Measurements from ENCODE around the gene LKAAEAR1. TPM values are rescaled to one million over a fixed set of nuclear protein-coding genes. Genes with fewer than 3 reads are reported as not detected.
"Not testable (repeated sequence)": the region's sequence is repeated elsewhere in the genome, so short reads cannot be mapped to it uniquely, and the experiment has no call there.

Gene LKAAEAR1
- total and polyA plus RNA-seq, 8 donors, result 0.23 TPM; not detected in 7

DNA sequence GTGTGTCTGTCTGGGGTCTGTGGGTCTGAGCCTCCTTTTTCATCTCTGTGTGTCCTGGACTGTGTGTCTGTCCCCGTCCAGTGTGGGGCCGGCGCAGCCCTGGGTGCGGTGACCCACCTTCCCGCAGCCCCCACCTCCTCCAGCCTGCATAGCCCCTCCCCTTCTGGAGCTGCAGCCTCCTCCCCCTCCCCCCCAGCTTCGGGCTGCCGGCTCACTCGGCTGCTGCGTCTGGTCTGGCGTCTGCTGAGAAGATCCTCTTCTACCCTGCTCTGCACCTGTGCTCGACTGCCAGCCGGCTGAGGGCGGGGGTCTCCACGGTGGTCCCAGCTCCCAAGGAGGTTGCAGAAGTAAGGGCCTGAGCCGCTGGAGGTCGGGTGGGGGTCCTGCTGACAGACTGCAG, 7.6 kb upstream of the LKAAEAR1 start:
- DNase-seq, result peak in 1 of 2 donors; percentile 50
- H3K27ac ChIP-seq, result no peak overlapping the region
- H3K9me3 ChIP-seq, result peaks cover 0 to 5% (median 0%) of the 10 kb centered on the region in 4 donors
- 14 to 24% (median 16%) methylated on average over 9 to 16 of the region's 16 CpGs for WGBS, 5 donors
- H3K36me3 ChIP-seq, result no peaks in the 10 kb centered on the region
- peaks cover 0 to 46% (median 7%) of the 10 kb centered on the region in 3 donors for H3K27me3 ChIP-seq
- TF ChIP-seq POLR2A (IDR thresholded peaks at IDR 0.05), result no peak
- TF ChIP-seq POLR2AphosphoS5 (IDR thresholded peaks at IDR 0.05), result no peak
- TF ChIP-seq, protein P1, sequence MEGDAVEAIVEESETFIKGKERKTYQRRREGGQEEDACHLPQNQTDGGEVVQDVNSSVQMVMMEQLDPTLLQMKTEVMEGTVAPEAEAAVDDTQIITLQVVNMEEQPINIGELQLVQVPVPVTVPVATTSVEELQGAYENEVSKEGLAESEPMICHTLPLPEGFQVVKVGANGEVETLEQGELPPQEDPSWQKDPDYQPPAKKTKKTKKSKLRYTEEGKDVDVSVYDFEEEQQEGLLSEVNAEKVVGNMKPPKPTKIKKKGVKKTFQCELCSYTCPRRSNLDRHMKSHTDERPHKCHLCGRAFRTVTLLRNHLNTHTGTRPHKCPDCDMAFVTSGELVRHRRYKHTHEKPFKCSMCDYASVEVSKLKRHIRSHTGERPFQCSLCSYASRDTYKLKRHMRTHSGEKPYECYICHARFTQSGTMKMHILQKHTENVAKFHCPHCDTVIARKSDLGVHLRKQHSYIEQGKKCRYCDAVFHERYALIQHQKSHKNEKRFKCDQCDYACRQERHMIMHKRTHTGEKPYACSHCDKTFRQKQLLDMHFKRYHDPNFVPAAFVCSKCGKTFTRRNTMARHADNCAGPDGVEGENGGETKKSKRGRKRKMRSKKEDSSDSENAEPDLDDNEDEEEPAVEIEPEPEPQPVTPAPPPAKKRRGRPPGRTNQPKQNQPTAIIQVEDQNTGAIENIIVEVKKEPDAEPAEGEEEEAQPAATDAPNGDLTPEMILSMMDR (IDR thresholded peaks at IDR 0.05), result no peak
- no peak for TF ChIP-seq EP300 (IDR thresholded peaks at IDR 0.05)
- no peaks in the 10 kb centered on the region for H3K4me1 ChIP-seq
- intact Hi-C loops (cut with DNase I; ENCODE audit: low total_unique reads), result no loop called here
- no peak overlapping the region for H3K4me3 ChIP-seq

DNA sequence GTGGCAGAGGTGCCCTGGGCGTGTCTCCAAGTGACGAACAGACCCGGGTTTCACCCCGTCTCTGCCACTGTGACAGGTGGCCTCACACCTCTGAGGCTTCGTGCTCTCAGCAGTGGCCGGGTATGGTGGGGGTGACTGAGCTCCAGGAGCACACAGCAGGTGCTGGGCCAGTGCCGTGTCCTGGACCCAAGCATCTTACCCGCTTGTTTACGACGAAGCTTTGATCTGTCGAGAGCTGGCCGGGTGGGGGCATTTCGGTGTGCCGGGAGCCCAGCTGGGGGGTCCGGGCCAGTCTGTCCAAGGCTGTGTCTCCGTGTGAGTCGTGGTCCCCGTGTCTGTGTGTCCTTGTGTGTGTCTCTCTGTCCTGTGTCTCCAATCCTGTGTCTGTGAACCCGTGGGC, 7.1 kb upstream of the LKAAEAR1 start:
- intact Hi-C loops (cut with DNase I; ENCODE audit: low total_unique reads), result no loop called here
- TF ChIP-seq POLR2AphosphoS5 (IDR thresholded peaks at IDR 0.05) (no peak), POLR2A (IDR thresholded peaks at IDR 0.05) (no peak), EP300 (IDR thresholded peaks at IDR 0.05) (no peak)
- TF ChIP-seq, protein P1 (IDR thresholded peaks at IDR 0.05), result no peak
- no peak overlapping the region for H3K27ac ChIP-seq
- H3K4me1 ChIP-seq, result no peaks in the 10 kb centered on the region
- no peaks in the 10 kb centered on the region for H3K36me3 ChIP-seq
- no peak for DNase-seq
- 65 to 77% (median 70%) methylated on average over 10 to 19 of the region's 19 CpGs for WGBS, 5 donors
- peaks cover 0 to 5% (median 0%) of the 10 kb centered on the region in 4 donors for H3K9me3 ChIP-seq
- peaks cover 0 to 44% (median 12%) of the 10 kb centered on the region in 3 donors for H3K27me3 ChIP-seq
- no peak overlapping the region for H3K4me3 ChIP-seq

DNA sequence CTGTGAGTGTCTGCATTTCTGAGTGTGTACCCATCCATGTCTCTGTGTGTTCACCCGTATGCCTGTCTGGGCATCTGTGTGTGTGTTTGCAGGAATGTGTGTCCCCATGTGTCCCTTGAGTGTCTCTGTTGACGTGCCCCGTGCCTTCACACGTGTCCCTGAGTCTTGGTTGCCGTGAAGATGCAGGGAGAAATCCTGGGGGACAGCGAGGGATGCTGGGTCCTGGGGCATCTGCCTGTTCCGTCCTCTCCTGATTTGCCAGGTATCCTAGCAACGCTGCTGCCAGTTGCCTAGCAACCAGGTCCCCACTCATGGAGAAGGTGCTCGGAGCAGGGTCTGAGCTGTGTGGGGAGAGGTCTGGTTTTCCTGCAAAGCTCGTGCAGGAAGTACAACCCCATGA, 6.0 kb upstream of the LKAAEAR1 start:
- no peaks in the 10 kb centered on the region for H3K4me1 ChIP-seq
- TF ChIP-seq EP300 (IDR thresholded peaks at IDR 0.05) (no peak), POLR2AphosphoS5 (IDR thresholded peaks at IDR 0.05) (no peak), POLR2A (IDR thresholded peaks at IDR 0.05) (no peak)
- TF ChIP-seq, protein P1 (IDR thresholded peaks at IDR 0.05), result no peak
- no peaks in the 10 kb centered on the region for H3K36me3 ChIP-seq
- intact Hi-C loops (cut with DNase I; ENCODE audit: low total_unique reads), result no loop called here
- H3K27me3 ChIP-seq, result peaks cover 0 to 45% (median 18%) of the 10 kb centered on the region in 3 donors
- 32 to 64% (median 50%) methylated on average over 9 to 10 of the region's 10 CpGs for WGBS, 5 donors
- H3K4me3 ChIP-seq, result no peak overlapping the region
- DNase-seq, result no peak
- H3K27ac ChIP-seq, result no peak overlapping the region
- peaks cover 0 to 5% (median 0%) of the 10 kb centered on the region in 4 donors for H3K9me3 ChIP-seq

DNA sequence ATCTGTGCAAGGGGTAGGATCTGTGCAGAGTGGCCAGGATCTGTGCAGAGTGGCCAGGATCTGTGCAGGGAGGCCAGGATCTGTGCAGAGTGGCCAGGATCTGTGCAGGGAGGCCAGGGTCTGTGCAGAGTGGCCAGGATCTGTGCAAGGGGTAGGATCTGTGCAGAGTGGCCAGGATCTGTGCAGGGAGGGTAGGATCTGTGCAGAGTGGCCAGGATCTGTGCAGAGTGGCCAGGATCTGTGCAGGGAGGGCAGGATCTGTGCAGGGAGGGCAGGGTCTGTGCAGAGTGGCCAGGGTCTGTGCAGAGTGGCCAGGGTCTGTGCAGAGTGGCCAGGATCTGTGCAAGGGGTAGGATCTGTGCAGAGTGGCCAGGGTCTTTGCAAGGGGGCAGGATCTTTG, 4.4 kb upstream of the LKAAEAR1 start:
- H3K27ac ChIP-seq; DNase-seq; H3K9me3 ChIP-seq; intact Hi-C loops (cut with DNase I; ENCODE audit: low total_unique reads); H3K4me3 ChIP-seq; H3K36me3 ChIP-seq: not testable (repeated sequence)
- H3K27me3 ChIP-seq, result peaks cover 3 to 61% (median 33%) of the 10 kb centered on the region in 3 donors
- peaks cover 7 to 14% (median 14%) of the 10 kb centered on the region in 4 donors for H3K4me1 ChIP-seq

DNA sequence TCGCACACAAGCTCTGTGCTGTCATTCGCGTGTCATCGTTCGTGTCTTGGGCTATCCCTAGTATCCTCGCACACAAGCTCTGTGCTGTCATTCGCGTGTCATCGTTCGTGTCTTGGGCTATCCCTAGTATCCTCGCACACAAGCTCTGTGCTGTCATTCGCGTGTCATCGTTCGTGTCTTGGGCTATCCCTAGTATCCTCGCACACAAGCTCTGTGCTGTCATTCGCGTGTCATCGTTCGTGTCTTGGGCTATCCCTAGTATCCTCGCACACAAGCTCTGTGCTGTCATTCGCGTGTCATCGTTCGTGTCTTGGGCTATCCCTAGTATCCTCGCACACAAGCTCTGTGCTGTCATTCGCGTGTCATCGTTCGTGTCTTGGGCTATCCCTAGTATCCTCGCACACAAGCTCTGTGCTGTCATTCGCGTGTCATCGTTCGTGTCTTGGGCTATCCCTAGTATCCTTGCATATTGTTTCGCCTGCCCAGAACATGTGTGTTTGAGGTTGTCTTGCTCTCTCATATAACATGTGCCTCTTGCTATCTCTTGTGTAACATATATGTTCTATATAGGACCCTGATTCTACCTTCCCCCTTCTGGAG, 3.1 kb upstream of the LKAAEAR1 start:
- Histone ChIP-seq H3K4me1 (peaks cover 14 to 26% (median 25%) of the 10 kb centered on the region in 4 donors), H3K27me3 (peaks cover 3 to 64% (median 31%) of the 10 kb centered on the region in 3 donors)
- 94 to 99% (median 96%) methylated on average over 6 to 10 of the region's 36 CpGs for WGBS, 5 donors
- DNase-seq; H3K9me3 ChIP-seq; intact Hi-C loops (cut with DNase I; ENCODE audit: low total_unique reads); H3K27ac ChIP-seq; H3K4me3 ChIP-seq; H3K36me3 ChIP-seq: not testable (repeated sequence)
